ENCODE measurements around the gene AQP1.

AQP1 gene

DNA sequence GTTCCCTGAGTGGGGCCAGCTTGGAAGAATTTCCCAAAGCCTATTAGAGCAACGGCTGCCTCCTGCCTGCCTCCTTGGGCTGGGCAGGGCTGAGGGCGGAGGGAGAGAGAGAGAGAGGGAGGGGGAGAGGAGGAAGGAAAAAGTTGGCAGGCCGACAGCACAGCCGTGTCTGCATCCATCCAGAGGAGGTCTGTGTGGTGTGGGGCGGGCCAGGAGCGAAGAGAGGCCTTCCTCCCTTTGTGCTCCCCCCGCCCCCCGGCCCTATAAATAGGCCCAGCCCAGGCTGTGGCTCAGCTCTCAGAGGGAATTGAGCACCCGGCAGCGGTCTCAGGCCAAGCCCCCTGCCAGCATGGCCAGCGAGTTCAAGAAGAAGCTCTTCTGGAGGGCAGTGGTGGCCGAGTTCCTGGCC lies at the start of gene AQP1:
AQP1 (plus strand) TSS at position 293 of the 409 bp plus-strand sequence; CDS start at position 350, 57 bp downstream.
- no peak for DNase-seq

DNA sequence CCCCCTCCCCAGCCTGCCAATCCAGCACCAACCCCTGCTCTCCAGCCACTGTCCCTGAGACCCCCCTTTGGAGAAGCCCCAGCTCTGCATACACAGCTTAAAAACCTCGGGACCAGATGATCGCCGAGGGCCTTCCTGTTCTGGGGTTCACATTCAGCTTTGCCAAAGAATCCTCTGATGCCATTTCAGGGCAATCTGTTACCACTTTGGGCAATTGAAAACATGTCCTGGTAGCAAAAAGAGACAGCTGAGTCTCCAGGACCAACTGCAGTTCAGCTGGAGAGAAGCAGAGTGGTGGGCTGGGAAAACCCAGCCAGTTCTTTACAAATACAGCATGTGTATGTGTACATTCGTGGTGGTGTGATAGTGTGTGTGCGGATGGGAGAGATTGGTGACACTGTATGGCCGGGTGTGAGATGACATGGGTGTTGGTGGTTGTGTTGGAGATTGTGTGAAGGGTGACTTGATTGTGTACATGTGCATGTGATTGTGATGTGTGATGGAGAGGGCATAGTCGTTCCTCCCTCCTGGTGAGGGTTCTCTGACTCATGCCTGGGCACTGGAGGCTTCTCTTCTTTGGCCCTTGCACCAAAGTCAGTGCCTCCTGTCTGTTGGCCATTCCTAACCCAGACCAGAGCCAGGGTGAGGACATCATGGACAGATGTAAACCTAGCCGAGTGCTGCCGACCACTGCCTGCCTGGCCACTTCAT lies 48.5 kb upstream of the AQP1 start:
- no peak for DNase-seq

DNA sequence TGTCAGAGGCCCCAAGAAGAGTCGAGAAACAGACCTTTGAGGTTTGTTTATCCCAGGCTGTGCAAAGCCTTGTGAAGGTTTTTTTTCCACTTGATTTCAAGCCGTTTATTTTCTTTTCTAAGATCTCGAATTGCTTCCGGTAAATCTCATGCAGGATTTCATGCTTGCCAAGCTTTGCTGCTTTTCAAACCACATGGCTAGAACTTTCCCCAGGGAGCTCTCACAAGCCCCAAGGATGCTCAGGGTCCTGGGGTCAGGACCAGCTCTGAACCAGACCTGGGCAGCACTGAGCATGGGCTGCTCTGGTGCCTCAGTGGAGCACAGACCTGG lies 48.0 kb upstream of the AQP1 start:
- DNase-seq: no peak

DNA sequence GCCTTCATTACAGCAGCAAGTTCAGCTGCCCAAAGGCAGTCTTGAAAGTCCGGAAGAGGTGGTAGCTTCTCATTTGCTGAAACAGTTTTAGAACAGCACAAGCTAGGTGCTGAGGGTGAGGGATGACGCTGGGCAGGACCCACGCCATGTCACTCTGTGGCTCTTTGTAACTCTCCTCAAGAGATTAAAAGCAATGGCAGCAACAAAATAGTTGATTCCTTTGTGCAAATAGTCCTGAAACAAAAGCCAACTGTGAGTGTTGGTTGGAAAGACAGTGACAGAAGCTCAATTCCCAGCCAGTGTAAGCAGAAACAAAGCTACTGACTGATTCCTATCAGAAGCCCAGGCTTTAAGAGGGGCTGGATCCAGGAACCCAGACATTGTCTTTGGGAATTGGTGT lies 47.6 kb upstream of the AQP1 start:
- DNase-seq: no peak

DNA sequence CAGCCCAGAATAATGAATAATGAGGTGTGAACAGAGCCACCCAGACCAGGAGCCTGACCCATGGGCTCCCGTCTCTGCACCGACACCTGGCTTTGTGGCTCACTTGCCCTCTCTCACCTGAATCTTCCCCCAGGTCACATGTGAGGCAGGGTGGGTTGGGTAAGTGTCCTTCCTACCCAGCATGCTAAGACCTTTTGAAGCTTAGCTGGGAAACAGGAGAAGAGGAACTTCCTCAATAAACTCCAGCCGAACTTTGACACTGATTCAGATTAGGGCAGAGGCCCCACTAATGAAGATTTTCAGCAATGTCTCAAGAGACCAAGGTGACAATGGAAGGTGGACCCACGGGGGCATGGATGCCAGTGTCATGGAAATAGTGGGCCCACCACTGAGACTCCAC lies 46.6 kb upstream of the AQP1 start:
- DNase-seq: no peak

DNA sequence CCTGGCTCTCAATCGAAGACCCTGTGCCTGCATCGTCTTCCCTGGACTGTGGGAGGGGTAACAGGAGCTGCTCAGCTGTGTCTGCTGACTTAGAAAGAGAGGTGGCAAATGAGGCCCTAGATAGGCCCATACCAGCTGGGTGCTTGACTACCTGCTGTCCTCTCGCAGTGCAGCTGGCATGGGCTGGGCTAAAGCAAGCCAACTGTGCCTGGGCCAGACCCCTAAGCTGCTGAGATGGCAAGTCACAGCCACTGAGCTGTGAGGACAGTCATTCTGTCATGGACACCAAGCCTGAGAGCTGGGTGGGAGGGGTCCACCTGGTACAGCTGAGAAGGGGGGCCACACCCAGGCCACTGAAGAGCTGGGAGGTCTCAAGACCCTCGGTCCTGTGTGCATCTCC lies 45.8 kb upstream of the AQP1 start:
- no peak for DNase-seq

DNA sequence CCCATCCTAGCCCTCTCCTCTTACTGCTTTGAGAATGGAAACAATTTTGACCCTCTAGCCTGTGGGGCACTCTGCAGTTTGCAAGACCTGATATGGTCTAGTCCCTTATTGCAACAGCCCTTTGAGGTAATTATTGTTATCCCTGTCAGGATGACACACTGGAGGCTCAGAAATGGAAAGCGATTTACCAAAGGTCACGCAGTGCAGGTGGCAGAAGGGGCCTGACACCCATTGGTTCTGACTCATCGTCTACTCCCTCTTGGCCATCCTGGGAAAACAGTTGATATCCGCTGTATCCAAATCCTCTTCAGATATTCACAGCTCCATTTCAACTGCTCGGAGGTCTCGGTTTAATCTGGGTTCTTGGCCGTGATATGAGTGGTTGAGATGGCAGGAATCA lies 44.7 kb upstream of the AQP1 start:
- no peak for DNase-seq

DNA sequence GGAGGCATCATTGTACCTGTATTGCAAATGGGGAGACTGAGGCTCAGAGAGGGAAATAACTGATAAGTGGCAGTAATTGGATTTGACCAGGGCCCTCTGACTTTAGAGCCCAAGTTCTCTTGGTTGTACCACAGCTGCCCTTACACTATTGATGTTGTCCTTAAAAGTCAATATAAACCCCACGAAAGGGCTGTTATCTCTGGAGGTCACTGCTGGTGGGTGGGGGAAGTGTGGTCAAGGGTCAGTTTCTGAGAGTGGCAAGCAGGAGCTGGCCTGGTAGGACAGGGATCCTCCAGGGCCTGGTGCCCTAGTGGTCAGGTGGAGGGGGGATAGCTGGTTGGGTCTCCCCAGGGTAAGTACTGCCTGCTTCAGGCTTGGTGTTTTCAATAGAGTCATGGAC lies 44.2 kb upstream of the AQP1 start:
- DNase-seq: no peak

DNA sequence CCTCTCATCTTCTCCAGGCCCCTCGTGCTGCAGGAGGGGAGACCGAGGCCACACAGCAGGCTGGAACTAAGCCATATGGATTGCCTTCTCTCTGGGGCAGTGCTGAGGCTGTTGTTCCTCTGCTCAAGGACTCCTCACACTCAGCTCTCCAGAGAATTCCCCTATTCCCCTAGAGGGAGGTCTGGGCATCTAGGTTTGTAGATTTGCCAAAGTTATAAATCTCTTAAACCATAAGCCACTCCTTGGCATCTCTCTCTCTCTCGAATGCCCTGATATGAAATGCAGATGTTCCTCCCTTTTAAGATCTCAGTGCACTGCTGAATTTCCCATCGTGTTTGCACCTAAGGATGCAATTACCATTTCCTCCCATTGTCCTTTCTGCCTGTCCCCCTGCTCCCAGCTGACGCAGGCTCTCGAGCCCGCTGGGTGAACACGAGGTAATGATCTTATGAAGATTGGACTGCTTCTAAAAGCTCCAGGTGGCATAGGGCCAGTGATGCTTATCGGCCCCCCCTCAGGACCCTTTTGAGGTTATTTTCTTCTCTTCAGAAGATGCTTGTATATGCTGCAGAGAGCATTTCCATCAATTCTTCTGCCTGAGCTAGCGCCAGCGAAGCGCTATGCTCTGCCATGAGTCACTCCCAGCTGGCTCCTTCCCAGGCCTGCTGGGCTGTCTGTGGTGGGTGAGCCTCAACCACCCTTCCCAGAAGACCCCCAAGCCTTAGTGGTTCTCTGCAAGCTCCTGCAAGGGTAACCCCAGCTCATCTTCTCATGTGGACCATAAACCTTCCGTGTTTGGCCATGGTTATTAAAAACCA lies 41.6 kb upstream of the AQP1 start:
- DNase-seq: no peak

DNA sequence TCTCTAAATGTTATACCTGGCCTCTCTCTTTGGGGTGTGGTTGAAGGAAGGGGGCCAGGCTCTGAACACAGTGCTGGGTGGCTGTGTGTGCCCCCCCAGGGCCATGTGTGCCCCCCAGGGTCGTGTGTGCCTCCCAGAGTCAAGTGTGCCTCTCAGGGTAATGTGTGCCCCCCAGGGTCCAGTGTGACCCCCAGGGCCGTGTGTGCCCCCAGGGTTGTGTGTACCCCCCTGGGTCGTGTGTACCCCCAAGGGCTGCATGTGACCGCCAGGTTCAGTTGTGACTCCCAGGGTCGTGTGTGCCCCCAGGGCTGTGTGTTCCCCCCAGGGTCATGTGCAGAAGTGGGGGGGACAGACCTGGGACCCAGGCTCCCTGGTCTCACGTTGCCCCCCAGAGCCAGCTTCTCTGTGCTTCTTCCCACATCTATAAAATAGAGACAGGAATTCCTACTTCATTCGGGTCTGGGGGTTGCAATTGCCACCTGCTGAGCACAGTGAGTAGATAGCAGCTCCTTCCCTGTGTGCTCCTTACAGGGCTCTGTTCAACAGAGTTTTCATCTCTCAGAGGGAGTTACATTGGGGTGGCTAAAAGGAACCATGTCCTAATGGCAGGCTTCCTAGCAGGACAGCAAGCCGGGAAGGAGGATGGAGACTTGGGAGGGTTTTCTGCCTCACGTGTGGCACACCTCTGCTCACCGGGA lies 40.7 kb upstream of the AQP1 start:
- no peak for DNase-seq

DNA sequence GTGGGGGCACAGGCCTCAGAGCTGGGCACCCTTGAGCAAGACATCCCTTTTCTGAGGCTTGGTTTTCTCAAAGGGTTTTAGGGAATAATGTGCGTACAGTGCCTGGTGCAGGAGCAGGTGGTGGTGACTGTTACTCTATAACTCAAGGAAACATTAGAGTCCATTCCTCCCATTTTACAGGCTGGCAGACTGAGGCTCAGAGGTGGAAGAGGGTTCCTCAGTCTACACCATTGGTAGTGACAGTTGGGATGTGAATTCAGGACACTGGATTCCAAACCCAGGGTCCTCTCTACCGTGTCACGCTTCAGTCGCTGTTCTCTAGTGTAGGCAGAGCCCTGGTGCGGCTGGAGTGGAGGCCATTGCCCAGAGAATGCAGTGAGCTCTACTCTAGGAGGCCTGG lies 40.0 kb upstream of the AQP1 start:
- no peak for DNase-seq

DNA sequence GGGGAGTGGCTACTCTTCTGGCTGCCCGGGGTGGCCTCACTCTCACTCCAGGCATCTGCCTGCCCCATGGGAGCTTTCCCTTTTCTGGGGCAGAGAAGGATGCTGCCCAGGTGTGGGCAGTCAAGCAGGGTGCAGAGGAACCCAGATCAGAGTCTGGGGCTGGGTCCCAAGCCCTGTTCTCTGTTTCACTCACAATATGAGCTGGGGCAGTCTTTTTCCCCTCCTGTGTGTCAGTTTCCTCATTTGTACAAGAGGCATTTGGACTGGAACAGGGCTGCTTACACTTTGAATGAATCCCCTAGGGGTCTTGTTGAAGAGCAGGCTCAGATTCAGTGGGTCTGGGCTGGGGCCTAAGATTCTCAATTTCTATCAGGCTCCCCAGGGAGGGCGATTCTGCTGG lies 38.4 kb upstream of the AQP1 start:
- DNase-seq: no peak

DNA sequence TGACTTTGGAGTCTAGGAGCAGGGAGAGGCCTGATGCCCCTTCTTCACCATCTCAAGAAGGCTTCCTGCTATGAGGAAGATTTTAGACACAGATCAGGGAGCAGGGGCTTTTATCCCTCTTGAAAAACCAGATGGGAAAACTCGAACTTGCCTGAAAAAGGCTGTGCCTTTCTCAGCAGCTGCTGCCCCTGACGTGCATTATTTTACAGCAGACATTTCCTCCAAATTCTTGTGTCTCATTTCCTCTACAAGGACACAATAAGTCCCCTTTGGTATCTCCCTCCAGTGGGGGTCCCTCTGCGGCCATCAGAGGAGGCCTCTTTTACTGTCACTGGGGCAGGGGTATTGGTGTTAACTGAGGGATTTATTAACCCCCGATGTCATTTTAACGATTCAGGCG lies 38.0 kb upstream of the AQP1 start:
- DNase-seq: no peak

DNA sequence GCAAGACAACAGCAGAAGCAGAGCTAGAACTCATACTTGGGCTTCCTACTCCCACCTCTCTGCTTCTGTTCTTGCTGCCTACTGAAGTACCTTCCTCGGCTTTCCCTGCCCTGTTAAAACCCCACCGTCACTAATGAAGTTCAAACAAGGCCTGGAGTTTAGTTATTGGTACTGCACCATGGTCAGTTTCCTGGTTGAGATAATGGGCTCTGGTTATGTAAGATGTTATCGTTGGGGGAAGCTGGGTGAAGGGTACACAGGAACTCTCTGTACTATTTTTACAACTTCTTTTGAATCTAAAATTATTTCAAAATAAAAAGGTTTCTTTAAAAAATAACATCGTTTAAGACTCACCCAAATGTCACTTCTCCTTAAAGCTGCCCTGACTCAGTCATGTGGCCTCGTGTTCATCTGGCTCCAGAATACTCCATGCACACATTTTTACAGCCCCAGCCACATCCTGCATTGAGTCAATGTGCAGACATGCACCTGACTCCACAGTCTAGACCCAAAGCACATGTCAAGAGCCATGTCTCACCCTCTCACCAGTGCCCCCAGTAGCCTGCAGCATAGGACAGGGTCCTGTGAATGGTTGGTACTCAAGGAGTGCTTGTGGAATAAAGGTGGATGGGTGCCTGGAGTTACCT lies 36.9 kb upstream of the AQP1 start:
- no peak for DNase-seq

DNA sequence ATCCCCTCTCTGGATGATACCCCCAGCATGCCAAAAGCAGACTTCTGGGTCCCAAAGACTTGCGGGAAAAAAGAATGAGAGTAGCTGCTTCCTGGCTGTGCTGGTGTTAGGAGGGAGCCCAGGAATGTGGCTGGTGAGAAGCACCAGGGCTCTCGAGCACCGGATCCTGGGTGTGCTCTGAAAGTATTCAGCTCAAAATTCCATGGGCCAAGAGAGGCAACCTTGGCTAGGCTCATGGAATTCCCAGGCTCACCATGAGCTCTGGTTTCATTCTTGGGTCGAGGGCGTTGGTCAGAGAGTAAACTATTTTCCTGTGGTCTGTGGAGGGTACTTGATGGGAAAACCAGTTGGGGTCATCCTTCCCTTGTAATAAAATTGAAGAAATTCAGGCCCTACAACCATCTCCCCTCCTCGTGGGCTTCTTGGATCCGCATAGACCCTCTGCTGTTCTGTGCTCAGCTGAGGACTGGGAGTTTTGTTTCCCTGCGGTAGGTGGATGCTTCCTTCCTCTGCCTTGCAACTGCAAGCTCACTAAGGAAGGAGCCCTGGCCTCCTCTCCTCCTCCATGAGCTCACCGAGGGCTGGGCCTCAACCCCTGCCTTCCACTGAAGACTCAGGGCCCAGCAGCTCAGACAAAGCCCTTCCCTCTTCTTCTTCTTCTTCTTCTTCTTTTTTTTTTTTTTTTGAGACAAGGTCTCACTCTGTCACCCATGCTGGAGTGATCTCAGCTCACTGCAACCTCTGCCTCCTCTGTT lies 34.5 kb upstream of the AQP1 start:
- DNase-seq: no peak

DNA sequence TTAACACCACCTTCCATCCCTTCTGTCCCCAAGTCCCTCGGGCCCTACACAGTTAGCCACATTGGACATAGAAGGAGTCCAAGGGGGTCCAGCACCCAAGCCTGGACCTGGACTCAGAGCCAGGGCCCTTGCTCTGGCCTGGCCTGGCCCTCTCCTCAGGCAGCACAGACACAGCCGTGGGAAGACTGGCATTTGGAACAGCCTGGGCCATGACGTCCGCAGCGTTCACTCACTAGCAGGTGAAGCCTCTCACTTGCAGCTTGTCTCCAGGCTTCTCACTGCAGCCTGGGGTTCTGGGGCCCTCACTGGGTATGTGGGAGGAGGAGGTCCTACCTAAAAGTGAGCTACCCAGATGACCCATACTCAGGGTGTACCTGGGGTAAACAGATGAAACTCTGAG lies 33.7 kb upstream of the AQP1 start:
- no peak for DNase-seq

DNA sequence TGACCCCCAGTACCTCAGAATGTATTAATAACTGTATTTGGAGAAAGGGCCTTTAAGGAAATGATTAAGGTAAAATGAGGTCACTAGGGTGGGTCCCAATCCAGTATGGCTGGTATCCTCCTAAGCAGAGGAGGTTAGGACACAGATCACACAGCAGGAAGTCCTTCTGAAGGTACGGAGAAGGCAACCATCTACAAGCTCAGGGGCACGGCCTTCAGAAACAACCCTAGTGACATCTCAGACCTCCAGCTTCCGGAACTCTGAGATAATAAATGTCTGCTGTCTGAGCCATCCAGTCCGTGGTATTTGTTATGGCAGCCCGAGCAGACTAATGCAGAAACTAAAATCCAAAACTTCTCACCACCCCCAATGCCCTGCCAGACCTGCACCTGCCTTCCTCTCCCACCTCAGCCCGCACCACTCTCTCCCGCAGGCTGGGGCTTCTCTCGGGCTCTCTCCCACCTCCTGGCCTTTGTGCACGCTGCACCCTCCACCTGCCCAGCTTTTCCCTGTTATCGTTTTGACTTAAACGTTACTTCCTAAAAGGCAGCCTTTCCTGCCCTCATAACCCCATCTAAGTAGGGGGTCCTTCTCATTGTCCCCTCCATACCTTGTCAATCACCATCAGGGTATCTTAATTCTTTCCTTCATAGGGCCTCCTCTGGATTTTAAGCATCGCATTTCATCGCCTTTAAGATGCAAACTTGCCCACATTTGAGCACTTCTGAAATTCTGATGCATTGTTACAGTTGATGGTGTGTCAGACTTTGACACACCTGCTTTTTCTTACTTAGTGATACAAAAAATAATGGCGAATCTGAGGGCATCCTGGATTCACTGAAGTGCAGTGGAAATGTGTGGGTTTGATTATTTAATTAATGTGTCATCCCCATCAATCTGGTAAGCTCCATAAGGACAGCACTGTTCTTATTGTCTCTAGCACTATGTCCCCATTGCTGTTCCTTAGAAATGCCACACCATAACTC lies 32.2 kb upstream of the AQP1 start:
- peak; percentile 36 for DNase-seq

DNA sequence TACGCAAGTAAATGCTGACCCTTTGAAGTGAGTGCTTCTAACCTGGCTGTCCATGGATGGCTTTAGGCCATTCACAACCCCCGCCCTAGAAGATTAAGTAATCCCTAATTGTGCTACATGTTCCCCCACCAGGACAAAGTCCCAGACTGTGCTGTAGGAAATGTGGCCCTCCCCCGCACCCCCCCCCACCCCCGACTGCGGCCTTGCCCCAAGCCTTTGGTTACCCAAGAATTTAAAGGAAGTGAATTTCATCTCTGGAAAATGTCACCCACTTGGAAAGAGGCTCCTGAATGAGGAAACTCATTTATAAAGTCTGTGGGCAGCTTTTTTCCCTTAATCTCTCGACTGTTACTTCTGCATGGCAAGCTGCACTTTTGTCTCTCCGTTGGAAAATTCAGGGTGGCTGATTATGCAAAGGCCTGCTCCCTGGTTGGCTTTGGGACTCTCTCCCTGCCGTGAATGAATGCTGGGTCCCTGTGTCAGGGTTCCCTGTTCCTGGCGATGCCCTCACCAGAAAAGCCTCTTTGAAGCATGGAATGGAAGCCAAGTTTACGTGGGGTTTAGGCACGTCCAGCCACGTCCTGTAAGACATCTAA lies 31.4 kb upstream of the AQP1 start:
- no peak for DNase-seq

DNA sequence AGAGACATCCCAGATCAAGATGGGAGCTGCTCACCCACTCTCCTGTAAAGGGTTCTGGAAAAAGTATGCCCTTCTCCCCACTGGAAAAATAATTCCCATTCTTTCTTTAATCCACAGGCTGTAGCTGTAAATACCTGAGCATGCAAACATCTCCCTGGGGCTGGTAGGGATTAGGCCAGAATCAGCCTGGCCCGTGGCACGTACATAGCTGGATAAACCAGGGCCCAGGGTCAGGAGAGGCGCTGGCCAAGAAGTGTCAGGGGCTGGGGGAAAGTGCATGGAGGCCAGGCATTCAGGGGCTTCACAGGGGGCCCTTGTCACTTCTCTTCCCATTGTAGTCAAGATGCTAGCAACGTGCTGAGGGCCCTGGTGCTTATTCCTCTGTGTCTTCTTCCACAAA lies 30.7 kb upstream of the AQP1 start:
- DNase-seq: no peak

DNA sequence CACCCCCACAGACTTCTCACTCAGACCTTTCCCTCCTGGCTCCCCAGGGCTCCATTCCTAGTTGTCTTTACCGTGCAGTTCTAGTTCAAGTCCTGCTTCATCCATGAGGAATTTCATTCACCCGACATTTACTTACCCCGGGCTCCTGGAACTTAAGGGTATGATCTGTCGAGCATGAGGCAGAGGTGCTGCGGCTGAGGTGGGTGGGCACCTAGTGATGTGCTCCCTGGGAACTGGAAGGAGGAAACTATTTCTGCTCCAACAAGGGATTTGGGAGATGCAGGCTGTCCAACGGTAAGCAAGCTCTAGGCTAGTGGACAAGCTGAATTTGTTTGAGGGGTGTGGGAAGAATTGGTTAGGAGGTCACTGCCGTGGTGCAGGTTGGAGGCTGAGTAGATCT lies 30.2 kb upstream of the AQP1 start:
- DNase-seq: no peak

DNA sequence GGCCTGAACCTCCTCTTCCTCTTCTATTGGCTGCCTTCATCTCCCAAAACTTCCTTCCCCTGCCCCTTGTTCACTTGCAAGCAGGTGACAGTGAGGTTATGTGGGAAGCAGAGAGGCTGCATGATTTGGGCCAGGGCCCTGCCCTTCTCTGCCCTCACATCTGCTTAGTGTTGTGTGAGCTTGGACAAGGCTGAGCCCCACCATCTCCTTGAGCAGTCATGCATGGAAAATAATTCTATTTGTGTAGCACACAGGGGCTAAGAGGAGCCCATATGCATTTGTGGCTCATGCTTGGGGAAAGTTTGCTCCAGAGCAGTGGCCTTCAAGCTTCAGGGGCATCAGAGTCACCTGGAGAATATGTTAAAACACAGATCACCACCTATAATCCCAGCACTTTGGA lies 26.8 kb upstream of the AQP1 start:
- no peak for DNase-seq

Data from DMS153 (cell line).